Measurements from ENCODE around the gene PCDHGA3.
"Not testable (repeated sequence)": the region's sequence is repeated elsewhere in the genome, so short reads cannot be mapped to it uniquely, and the experiment has no call there.

PCDHGA3 gene

DNA sequence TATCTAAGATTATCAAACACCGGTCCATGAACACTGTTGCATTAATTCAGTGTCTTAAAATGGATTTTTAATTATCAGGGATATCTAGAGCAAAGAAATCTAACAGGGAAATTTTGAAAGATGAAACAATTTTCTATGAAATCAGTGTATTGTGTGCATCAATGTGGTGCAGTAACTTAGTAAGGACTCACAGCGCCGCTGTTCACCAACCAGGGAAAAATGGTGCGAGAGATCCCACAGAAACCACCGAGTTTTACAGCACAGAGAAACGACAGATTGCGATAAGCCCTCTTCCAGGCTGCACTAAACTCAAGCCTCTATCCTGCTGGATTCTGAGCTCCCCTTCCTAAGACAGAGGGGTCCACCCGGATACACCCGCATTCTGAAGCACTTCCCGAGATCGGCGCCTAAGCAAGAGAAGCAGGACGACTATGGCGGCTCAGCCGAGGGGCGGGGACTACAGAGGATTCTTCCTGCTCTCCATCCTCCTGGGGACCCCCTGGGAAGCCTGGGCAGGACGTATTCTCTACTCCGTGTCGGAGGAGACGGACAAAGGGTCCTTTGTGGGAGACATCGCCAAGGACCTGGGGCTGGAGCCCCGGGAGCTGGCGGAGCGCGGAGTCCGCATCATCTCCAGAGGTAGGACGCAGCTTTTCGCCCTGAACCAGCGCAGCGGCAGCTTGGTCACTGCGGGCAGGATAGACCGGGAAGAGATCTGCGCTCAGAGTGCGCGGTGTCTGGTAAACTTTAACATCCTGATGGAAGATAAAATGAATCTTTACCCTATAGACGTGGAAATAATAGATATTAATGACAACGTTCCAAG, 39.1 kb downstream of the PCDHGA3 start, which contains the start of gene PCDHGA7:
Gene PCDHGA7, plus strand, starts transcription at position 274 of the 826 bp plus-strand sequence. Its CDS starts 158 bp downstream, at position 432.
- no peak for DNase-seq (ENCODE audit: extremely low read depth in 1 of 2, low read depth in 1 of 2)

GRCh38 chr5:141383345-141383744, 39.7 kb downstream of the PCDHGA3 start:
- no peak for DNase-seq (ENCODE audit: extremely low read depth in 1 of 2, low read depth in 1 of 2)

DNA sequence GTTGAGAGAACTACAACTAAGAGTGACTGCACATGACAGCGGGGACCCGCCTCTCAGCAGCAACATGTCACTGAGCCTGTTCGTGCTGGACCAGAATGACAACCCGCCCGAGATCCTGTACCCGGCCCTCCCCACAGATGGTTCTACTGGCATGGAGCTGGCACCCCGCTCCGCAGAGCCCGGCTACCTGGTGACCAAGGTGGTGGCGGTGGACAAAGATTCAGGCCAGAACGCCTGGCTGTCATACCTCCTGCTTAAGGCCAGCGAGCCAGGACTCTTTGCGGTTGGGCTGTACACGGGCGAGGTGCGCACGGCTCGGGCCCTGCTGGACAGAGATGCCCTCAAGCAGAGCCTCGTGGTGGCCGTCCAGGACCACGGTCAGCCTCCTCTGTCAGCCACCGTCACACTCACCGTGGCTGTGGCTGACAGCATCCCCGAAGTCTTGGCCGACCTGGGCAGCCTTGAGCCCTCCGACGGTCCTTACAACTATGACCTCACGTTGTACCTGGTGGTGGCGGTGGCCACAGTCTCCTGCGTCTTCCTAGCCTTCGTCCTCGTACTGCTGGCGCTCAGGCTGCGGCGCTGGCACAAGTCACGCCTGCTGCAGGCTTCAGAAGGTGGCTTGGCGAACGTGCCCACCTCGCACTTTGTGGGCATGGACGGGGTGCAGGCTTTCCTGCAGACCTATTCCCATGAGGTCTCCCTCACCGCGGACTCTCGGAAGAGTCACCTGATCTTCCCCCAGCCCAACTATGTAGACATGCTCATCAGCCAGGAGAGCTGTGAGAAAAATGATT, 41.0 kb downstream of the PCDHGA3 start:
- no peak for DNase-seq (ENCODE audit: extremely low read depth in 1 of 2, low read depth in 1 of 2)

- not testable (repeated sequence) for DNase-seq (ENCODE audit: extremely low read depth in 1 of 2, low read depth in 1 of 2)
Measured at GRCh38 chr5:141387557-141388311, 44.1 kb downstream of the PCDHGA3 start, which contains the start of gene PCDHGB4. Gene PCDHGB4, plus strand, starts transcription at chr5:141387698. Its CDS starts 187 bp downstream, at chr5:141387885.

GRCh38 chr5:141388661-141389060, 45.0 kb downstream of the PCDHGA3 start:
- DNase-seq (ENCODE audit: extremely low read depth in 1 of 2, low read depth in 1 of 2) = no peak

- DNase-seq (ENCODE audit: extremely low read depth in 1 of 2, low read depth in 1 of 2) = no peak
Measured at GRCh38 chr5:141389153-141390042, 45.8 kb downstream of the PCDHGA3 start.

DNA sequence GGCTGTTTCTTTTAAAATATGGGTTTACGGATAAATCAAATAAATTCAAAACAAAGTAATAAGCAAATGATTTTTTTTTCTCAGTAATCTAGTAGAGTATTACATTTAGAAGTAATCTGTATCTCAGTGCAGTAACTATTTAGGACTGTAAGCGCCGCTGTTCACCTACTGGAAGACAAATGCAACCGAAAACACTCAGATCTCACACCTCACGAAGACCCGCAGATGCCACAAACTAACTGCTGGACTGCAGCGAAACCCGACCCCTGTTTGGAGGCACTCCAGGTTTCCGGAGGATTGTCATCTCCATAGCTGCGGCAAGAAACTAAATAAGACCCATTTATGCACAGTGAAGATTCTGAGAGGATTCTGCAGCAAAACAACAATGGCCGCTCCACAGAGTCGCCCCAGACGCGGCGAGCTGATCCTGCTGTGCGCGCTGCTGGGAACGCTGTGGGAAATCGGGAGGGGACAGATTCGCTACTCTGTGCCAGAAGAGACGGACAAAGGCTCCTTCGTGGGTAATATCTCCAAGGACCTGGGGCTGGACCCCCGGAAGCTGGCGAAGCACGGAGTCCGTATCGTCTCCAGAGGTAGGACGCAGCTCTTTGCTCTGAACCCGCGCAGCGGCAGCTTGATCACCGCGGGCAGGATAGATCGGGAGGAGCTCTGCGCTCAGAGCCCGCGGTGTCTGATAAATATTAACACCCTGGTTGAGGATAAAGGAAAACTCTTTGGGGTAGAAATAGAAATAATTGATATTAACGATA, 49.0 kb downstream of the PCDHGA3 start, which contains the start of gene PCDHGA8:
Gene PCDHGA8, plus strand, starts transcription at position 205 of the 770 bp plus-strand sequence. Its CDS starts 181 bp downstream, at position 386.
- DNase-seq (ENCODE audit: extremely low read depth in 1 of 2, low read depth in 1 of 2) = no peak

GRCh38 chr5:141393267-141393666, 49.6 kb downstream of the PCDHGA3 start:
- no peak for DNase-seq (ENCODE audit: extremely low read depth in 1 of 2, low read depth in 1 of 2)

DNA sequence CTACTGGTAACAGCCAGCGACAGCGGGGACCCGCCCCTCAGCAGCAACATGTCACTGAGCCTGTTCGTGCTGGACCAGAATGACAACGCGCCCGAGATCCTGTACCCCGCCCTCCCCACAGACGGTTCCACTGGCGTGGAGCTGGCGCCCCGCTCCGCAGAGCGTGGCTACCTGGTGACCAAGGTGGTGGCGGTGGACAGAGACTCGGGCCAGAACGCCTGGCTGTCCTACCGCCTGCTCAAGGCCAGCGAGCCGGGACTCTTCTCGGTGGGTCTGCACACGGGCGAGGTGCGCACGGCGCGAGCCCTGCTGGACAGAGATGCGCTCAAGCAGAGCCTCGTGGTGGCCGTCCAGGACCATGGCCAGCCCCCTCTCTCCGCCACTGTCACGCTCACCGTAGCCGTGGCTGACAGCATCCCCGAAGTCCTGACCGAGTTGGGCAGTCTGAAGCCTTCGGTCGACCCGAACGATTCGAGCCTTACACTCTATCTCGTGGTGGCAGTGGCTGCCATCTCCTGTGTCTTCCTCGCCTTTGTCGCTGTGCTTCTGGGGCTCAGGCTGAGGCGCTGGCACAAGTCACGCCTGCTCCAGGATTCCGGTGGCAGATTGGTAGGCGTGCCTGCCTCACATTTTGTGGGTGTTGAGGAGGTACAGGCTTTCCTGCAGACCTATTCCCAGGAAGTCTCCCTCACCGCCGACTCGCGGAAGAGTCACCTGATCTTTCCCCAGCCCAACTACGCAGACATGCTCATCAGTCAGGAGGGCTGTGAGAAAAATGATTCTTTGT, 51.0 kb downstream of the PCDHGA3 start:
- not testable (repeated sequence) for DNase-seq (ENCODE audit: extremely low read depth in 1 of 2, low read depth in 1 of 2)

Data from stimulated activated CD8-positive, alpha-beta memory T cell treated with anti-CD3 and anti-CD28 coated beads, Interleukin-7, amount 100 ng/mL, for 48 hours (primary cell).